HepG2 (cell line): ENCODE data around the gene PBX1. TPM values are rescaled to one million over a fixed set of nuclear protein-coding genes. Genes with fewer than 3 reads are reported as not detected.
A peak's percentile ranks its signal among the peaks of the same experiment; 100 is the strongest.

Experiments
- ATAC-seq: fragments of 200-7000 bp; cut with Tn5 transposase; 3 replicates; pipeline ENCODE4 v1.9.1; 2020; ENCODE audit warnings: mild to moderate bottlenecking, moderate library complexity
- BruUV-seq: library from RNA; stranded (reverse); fragments of 400-500 nt; replicated peaks from 2 replicates; lab custom pipeline; 2021; lab: Mats Ljungman, UMichigan
- CTCF ChIA-PET: fragments of 300-600 bp; formaldehyde crosslinking; extraction: SDS; loops from one replicate; lab custom pipeline; 2021; ENCODE audit warnings: low total read pairs, inconsistent platforms, low intra/inter-chr PET ratio; lab: Yijun Ruan, JAX
- POLR2A ChIA-PET: fragments of 350-600 bp; sonication (Branson Sonifier 250); formaldehyde crosslinking; loops from one replicate; lab custom pipeline; 2020; ENCODE audit warnings: antibody characterized with exemption, inconsistent platforms; lab: Yijun Ruan, JAX
- DNase-seq: peaks from one replicate; pipeline ENCODE4 v3.0.0-alpha.2; 2015; ENCODE audit warnings: low spot score
- FAIRE-seq: peaks from 3 replicates; lab custom pipeline; 2011; peaks lifted over from hg19 to GRCh38; lab: Jason Lieb, UNC
- H2AFZ ChIP-seq: one replicate; pipeline ENCODE4 v1.6.1; 2011; ENCODE audit warnings: low read length, inconsistent platforms
- H3K27ac ChIP-seq: fragments of 300-600 bp; 3 replicates; pipeline ENCODE4 v1.8.0; 2011; ENCODE audit warnings: mixed run types, mild to moderate bottlenecking, mixed read lengths, low read length, inconsistent platforms; ENCODE audit not compliant: insufficient read depth; ENCODE audit errors: extremely low read length
- H3K27me3 ChIP-seq, 2 experiments: fragments of 200-600 bp in 1 of 2; 2 replicates in 1 of 2; 3 replicates in 1 of 2; pipeline versions ENCODE4 v1.6.0 to v1.8.0; 2011; ENCODE audit warnings: low read length in 2 of 2, mild to moderate bottlenecking in 2 of 2, moderate library complexity in 2 of 2, inconsistent platforms in 1 of 2; ENCODE audit not compliant: insufficient read depth in 2 of 2, control insufficient read depth in 1 of 2
- H3K36me3 ChIP-seq, 2 experiments: fragments of 200-600 bp in 1 of 2; replicated peaks in 1 of 2; 2 replicates in 1 of 2; 3 replicates in 1 of 2; pipeline versions ENCODE4 v1.5.1 to v1.8.0; 2011; ENCODE audit warnings: low read length in 2 of 2, inconsistent platforms in 1 of 2; ENCODE audit not compliant: insufficient read depth in 2 of 2, control insufficient read depth in 1 of 2
- H3K4me1 ChIP-seq: 2 replicates; pipeline ENCODE4 v1.5.1; 2012; ENCODE audit warnings: low read length, inconsistent platforms; ENCODE audit not compliant: insufficient read depth
- H3K4me2 ChIP-seq: 2 replicates; pipeline ENCODE4 v1.6.0; 2011; ENCODE audit warnings: low read depth, low read length, inconsistent platforms
- H3K4me3 ChIP-seq, 3 experiments: fragments of 200-600 bp in 1 of 3; sonication (generic), shearing (Covaris generic) in 1 of 3; replicated peaks in 1 of 3; 2 replicates each; pipeline ENCODE4 v1.5.1; 2011 to 2016; ENCODE audit warnings: low read length in 3 of 3, inconsistent platforms in 2 of 3, low read depth in 2 of 3, mild to moderate bottlenecking in 2 of 3, control low read depth in 1 of 3, mixed read lengths in 1 of 3; ENCODE audit not compliant: insufficient read depth in 1 of 3
- H3K79me2 ChIP-seq: one replicate; pipeline ENCODE4 v1.6.1; 2011; ENCODE audit warnings: low read length, inconsistent platforms; ENCODE audit not compliant: insufficient read depth
- H3K9ac ChIP-seq: 2 replicates; pipeline ENCODE4 v1.6.0; 2011; ENCODE audit warnings: mild to moderate bottlenecking, low read depth, low read length, inconsistent platforms; ENCODE audit not compliant: insufficient read depth
- H3K9me3 ChIP-seq: 2 replicates; pipeline ENCODE4 v1.5.1; 2012; ENCODE audit warnings: mild to moderate bottlenecking, low read length
- H4K20me1 ChIP-seq: 2 replicates; pipeline ENCODE4 v1.6.0; 2011; ENCODE audit warnings: inconsistent platforms, mild to moderate bottlenecking, low read length, moderate library complexity; ENCODE audit not compliant: insufficient read depth
- DDIT3 ChIP-seq: sonication (generic); formaldehyde crosslinking; IDR thresholded peaks from 2 replicates; pipeline ENCODE4 v1.4.0; 2020; ENCODE audit warnings: mild to moderate bottlenecking, missing genetic modification reagents
- FOXA1 ChIP-seq, 2 experiments: fragments of 450-650 bp in 1 of 2; sonication (generic) in 1 of 2; formaldehyde crosslinking in 1 of 2; IDR thresholded peaks; 2 replicates each; pipeline versions ENCODE4 v1.4.0 to v1.6.1; 2016 to 2020; ENCODE audit warnings: missing genetic modification reagents in 1 of 2
- FOXC1 ChIP-seq: sonication (generic); formaldehyde crosslinking; IDR thresholded peaks from 2 replicates; pipeline ENCODE4 v1.8.0; 2022; ENCODE audit warnings: mild to moderate bottlenecking, missing genetic modification reagents, borderline replicate concordance
- FUBP1 ChIP-seq: sonication (generic); formaldehyde crosslinking; IDR thresholded peaks from 2 replicates; pipeline ENCODE4 v1.5.1; 2020; ENCODE audit warnings: missing genetic modification reagents, mild to moderate bottlenecking, borderline replicate concordance
- KLF11 ChIP-seq: IDR thresholded peaks from 2 replicates; pipeline ENCODE4 v1.6.1; 2016; ENCODE audit warnings: missing compliant biosample characterization
- MAFF ChIP-seq: IDR thresholded peaks from 2 replicates; pipeline ENCODE4 v1.6.1; 2011; ENCODE audit warnings: low read depth, low read length, improper control_type of control experiment
- MAFK ChIP-seq, 2 experiments: IDR thresholded peaks in 1 of 2; conservative IDR thresholded peaks in 1 of 2; 2 replicates each; pipeline ENCODE4 v1.6.1; 2011; ENCODE audit warnings: improper control_type of control experiment in 2 of 2, low read length in 2 of 2
- ONECUT2 ChIP-seq: sonication (generic); formaldehyde crosslinking; IDR thresholded peaks from 2 replicates; pipeline ENCODE4 v1.4.0; 2020; ENCODE audit warnings: missing genetic modification reagents
- RFXAP ChIP-seq: sonication (generic); formaldehyde crosslinking; IDR thresholded peaks from 2 replicates; pipeline ENCODE4 v1.4.0; 2020; ENCODE audit warnings: missing genetic modification reagents, borderline replicate concordance
- SRSF1 ChIP-seq: fragments of 200-400 bp; formaldehyde crosslinking; optimal IDR thresholded peaks from 2 replicates; pipeline ENCODE3; 2017; ENCODE audit warnings: mild to moderate bottlenecking, low read depth, low read length, moderate library complexity
- ZBTB21 ChIP-seq: sonication (generic); formaldehyde crosslinking; IDR thresholded peaks from 2 replicates; pipeline ENCODE4 v1.4.0; 2020; ENCODE audit warnings: missing genetic modification reagents
- ZNF12 ChIP-seq: sonication (generic); formaldehyde crosslinking; IDR thresholded peaks from 2 replicates; pipeline ENCODE4 v1.5.0; 2020; ENCODE audit warnings: missing genetic modification reagents
- ZNF660 ChIP-seq: sonication (generic); formaldehyde crosslinking; IDR thresholded peaks from 2 replicates; pipeline ENCODE4 v1.5.1; 2020; ENCODE audit warnings: mild to moderate bottlenecking, low read depth, missing genetic modification reagents, borderline replicate concordance
- WGBS: methylation state at CpG from one replicate; pipeline ENCODE4 v1.1.6; 2017; ENCODE audit warnings: low lambda C conversion rate; 5-methylcytosine and 5-hydroxymethylcytosine counted together
- in situ Hi-C: cut with HindIII; loops from 2 replicates; pipeline ENCODE4 v1.10.0; 2017; ENCODE audit warnings: low pct_unique_long_range_greater_than_20kb; ENCODE audit not compliant: extremely low pct_ligation_motif_present
- intact Hi-C: fragments of 100-400 bp; cut with micrococcal nuclease; formaldehyde crosslinking; loops from one replicate; pipeline ENCODE4 v1.10.0; 2022; ENCODE audit not compliant: unreplicated experiment
- polyA plus RNA-seq, 8 experiments: library from polyadenylated mRNA; depleted of rRNA in 3 of 8; stranded (reverse) in 7 of 8; unstranded in 1 of 8; fragments of >200 nt; fragmentation: Illumina TruSeq in 4 of 8; extraction: Trizol in 4 of 8; gene quantifications; 2 replicates each; pipeline versions ENCODE4 v1.2.1 to v1.2.3, GENCODE V29; 2011 to 2016; ENCODE audit warnings: low read depth in 4 of 8, missing spikeins in 1 of 8, mixed read lengths in 1 of 8; ENCODE audit not compliant: insufficient read depth in 1 of 8
- total RNA-seq, 5 experiments: library from RNA; depleted of rRNA; stranded (reverse); fragments of >200 nt; fragmentation: Illumina TruSeq; extraction: Trizol; gene quantifications; 2 replicates each; pipeline ENCODE4 v1.2.3, GENCODE V29; 2016; ENCODE audit warnings: low read depth in 1 of 5
- TF ChIP-seq, protein P1 (sequence below): sonication (generic); formaldehyde crosslinking; IDR thresholded peaks from 2 replicates; pipeline ENCODE4 v1.4.0; 2020; ENCODE audit warnings: missing genetic modification reagents

PBX1 gene
- total and polyA plus RNA-seq, 2 of the 13 experiments (the other 11 are each of a cell fraction or from before 2014, with no cell fraction given) = 0.24 TPM; not detected in 1

- TF ChIP-seq, protein P1, sequence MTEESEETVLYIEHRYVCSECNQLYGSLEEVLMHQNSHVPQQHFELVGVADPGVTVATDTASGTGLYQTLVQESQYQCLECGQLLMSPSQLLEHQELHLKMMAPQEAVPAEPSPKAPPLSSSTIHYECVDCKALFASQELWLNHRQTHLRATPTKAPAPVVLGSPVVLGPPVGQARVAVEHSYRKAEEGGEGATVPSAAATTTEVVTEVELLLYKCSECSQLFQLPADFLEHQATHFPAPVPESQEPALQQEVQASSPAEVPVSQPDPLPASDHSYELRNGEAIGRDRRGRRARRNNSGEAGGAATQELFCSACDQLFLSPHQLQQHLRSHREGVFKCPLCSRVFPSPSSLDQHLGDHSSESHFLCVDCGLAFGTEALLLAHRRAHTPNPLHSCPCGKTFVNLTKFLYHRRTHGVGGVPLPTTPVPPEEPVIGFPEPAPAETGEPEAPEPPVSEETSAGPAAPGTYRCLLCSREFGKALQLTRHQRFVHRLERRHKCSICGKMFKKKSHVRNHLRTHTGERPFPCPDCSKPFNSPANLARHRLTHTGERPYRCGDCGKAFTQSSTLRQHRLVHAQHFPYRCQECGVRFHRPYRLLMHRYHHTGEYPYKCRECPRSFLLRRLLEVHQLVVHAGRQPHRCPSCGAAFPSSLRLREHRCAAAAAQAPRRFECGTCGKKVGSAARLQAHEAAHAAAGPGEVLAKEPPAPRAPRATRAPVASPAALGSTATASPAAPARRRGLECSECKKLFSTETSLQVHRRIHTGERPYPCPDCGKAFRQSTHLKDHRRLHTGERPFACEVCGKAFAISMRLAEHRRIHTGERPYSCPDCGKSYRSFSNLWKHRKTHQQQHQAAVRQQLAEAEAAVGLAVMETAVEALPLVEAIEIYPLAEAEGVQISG (CRISPR knock-in tag) = no peak
- TF ChIP-seq ONECUT2 (CRISPR knock-in tag) (no peak), FOXA1 (IDR thresholded peaks at IDR 0.05) (no peak), FOXA1 (CRISPR knock-in tag; IDR thresholded peaks at IDR 0.05) (no peak), FOXC1 (CRISPR knock-in tag) (no peak)
Measured at GRCh38 chr1:164648636-164649035, 89.7 kb downstream of the PBX1 start (continued).

DNA sequence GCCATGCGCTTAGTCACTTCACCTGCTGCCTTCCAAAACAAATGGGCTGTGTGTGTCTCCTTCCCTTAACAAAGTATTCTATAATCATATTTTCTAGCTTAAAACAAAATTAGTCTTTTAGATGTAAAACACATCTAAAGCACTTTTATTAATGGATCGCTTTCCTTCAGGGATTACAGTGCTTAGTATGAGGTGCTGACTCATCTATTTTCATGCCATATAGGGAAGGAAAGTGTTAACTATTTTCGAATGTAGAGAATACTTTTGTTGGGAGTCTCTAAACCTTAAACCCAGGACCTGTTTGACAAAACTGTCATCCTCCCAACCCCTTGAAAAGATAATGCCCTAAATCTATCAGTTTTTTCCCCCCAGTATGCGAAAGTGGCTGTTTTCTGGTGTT lies 90.2 kb downstream of the PBX1 start:
- in situ Hi-C loops = no loop called here
- H3K27me3 ChIP-seq = no peaks in the 10 kb centered on the region
- H3K4me2 ChIP-seq = no peak overlapping the region
- no peak for ATAC-seq
- FAIRE-seq = no peak
- no peak overlapping the region for H3K27ac ChIP-seq
- no peak for DNase-seq
- 47% methylated on average over 4 of the region's 4 CpGs for WGBS
- H3K4me1 ChIP-seq = no peaks in the 10 kb centered on the region
- no peak overlapping the region for H3K4me3 ChIP-seq
- CTCF ChIA-PET = no interaction called here
- intact Hi-C loops = no loop called here
- H4K20me1 ChIP-seq = no peaks in the 10 kb centered on the region
- H2AFZ ChIP-seq = no peak overlapping the region
- no peak overlapping the region for H3K9ac ChIP-seq
- no TSS peak for BruUV-seq
- H3K79me2 ChIP-seq = no peaks in the 10 kb centered on the region
- POLR2A ChIA-PET = no interaction called here
- no peaks in the 10 kb centered on the region for H3K36me3 ChIP-seq
- no peaks in the 10 kb centered on the region for H3K9me3 ChIP-seq
- TF ChIP-seq FUBP1 (CRISPR knock-in tag) (no peak), SRSF1 (no peak), ZBTB21 (CRISPR knock-in tag) (no peak), MAFK (conservative IDR thresholded peaks at IDR 0.05 in 1 of 2, IDR thresholded peaks at IDR 0.05 in 1 of 2; ENCODE audit: low read length in 2 of 2) (peak; percentile 82 to 94), ZNF12 (CRISPR knock-in tag) (no peak), ZNF660 (CRISPR knock-in tag) (no peak), RFXAP (CRISPR knock-in tag) (no peak), DDIT3 (CRISPR knock-in tag) (no peak), KLF11 (no peak), MAFF (peak; percentile 88)
- TF ChIP-seq, protein P1 (CRISPR knock-in tag) = no peak
